CD4-positive, alpha-beta T cell treated with Interleukin-21 for 1 hour (primary cell): Measurements from ENCODE around the gene DUS2.
"Not testable (repeated sequence)": the region's sequence is repeated elsewhere in the genome, so short reads cannot be mapped to it uniquely, and the experiment has no call there.

Experiments
- DNase-seq: peaks from one replicate; pipeline ENCODE4 v3.0.0-alpha.2; 2020

The DUS2 gene

GRCh38 chr16:68093816-68094613 lies 70.9 kb downstream of the DUS2 start:
- DNase-seq: peak; percentile 45

GRCh38 chr16:68094614-68094934 lies 71.5 kb downstream of the DUS2 start:
- DNase-seq: no peak

- DNase-seq: no peak
Observed at GRCh38 chr16:68096491-68096890, 73.4 kb downstream of the DUS2 start.

- DNase-seq: no peak
Observed at GRCh38 chr16:68097088-68097487, 74.0 kb downstream of the DUS2 start.

- no peak for DNase-seq
Observed at GRCh38 chr16:68097895-68098294, 74.8 kb downstream of the DUS2 start.

GRCh38 chr16:68100488-68100887 lies 77.4 kb downstream of the DUS2 start:
- DNase-seq: no peak

- no peak for DNase-seq
Observed at GRCh38 chr16:68105611-68106010, 82.5 kb downstream of the DUS2 start.

- not testable (repeated sequence) for DNase-seq
Observed at GRCh38 chr16:68107230-68107928, 84.3 kb downstream of the DUS2 start.

GRCh38 chr16:68109156-68109555 lies 86.1 kb downstream of the DUS2 start:
- not testable (repeated sequence) for DNase-seq

- DNase-seq: not testable (repeated sequence)
Observed at GRCh38 chr16:68110611-68111010, 87.5 kb downstream of the DUS2 start.

GRCh38 chr16:68111379-68111778 lies 88.3 kb downstream of the DUS2 start:
- DNase-seq: no peak

GRCh38 chr16:68113059-68113761 lies 90.1 kb downstream of the DUS2 start:
- DNase-seq: no peak

- no peak for DNase-seq
Observed at GRCh38 chr16:68113765-68114240, 90.7 kb downstream of the DUS2 start.

- not testable (repeated sequence) for DNase-seq
Observed at GRCh38 chr16:68114939-68115338, 91.9 kb downstream of the DUS2 start.

- DNase-seq: no peak
Observed at GRCh38 chr16:68115851-68116250, 92.8 kb downstream of the DUS2 start.

- peak; percentile 52 for DNase-seq
Observed at GRCh38 chr16:68116256-68116867, 93.3 kb downstream of the DUS2 start.

- DNase-seq: no peak
Observed at GRCh38 chr16:68117884-68118283, 94.8 kb downstream of the DUS2 start.

- DNase-seq: not testable (repeated sequence)
Observed at GRCh38 chr16:68118954-68119353, 95.9 kb downstream of the DUS2 start.

GRCh38 chr16:68120496-68120895 lies 97.4 kb downstream of the DUS2 start:
- DNase-seq: not testable (repeated sequence)

- DNase-seq: no peak
Observed at GRCh38 chr16:68126395-68126794, 103.3 kb downstream of the DUS2 start.

GRCh38 chr16:68128577-68129305 lies 105.7 kb downstream of the DUS2 start:
- no peak for DNase-seq
